K562 (cell line): ENCODE data around the gene ETV3. TPM values are rescaled to one million over a fixed set of nuclear protein-coding genes. Genes with fewer than 3 reads are reported as not detected.
A peak's percentile ranks its signal among the peaks of the same experiment; 100 is the strongest.

Experiments used
- BRD4 ChIP-seq: fragments of 200-600 bp; sonication (generic); IDR thresholded peaks from 2 replicates; pipeline ENCODE4 v1.6.1; 2017; ENCODE audit warnings: inconsistent platforms
- CBFA2T3 ChIP-seq: fragments of 450-650 bp; IDR thresholded peaks from 2 replicates; pipeline ENCODE4 v1.6.1; 2017
- DNMT1 ChIP-seq: fragments of 450-650 bp; IDR thresholded peaks from 2 replicates; pipeline ENCODE4 v1.6.1; 2016; ENCODE audit warnings: antibody characterized with exemption, mild to moderate bottlenecking
- FOXJ2 ChIP-seq: fragments of 200-800 bp; sonication (Bioruptor generic); IDR thresholded peaks from 2 replicates; pipeline ENCODE4 v1.6.1; 2016; ENCODE audit warnings: missing genetic modification characterization, missing compliant biosample characterization
- FOXM1 ChIP-seq, 2 experiments: fragments of 450-650 bp in 1 of 2; sonication (generic) in 1 of 2; formaldehyde crosslinking in 1 of 2; IDR thresholded peaks; 2 replicates each; pipeline versions ENCODE4 v1.6.1 to v1.9.0; 2017 to 2022; ENCODE audit warnings: low read depth in 2 of 2, mild to moderate bottlenecking in 2 of 2, missing genetic modification reagents in 1 of 2, moderate library complexity in 1 of 2
- MED1 ChIP-seq: sonication (generic); formaldehyde crosslinking; IDR thresholded peaks from 2 replicates; pipeline ENCODE4 v1.8.1; 2023; ENCODE audit warnings: missing genetic modification reagents, borderline replicate concordance
- MXI1 ChIP-seq: IDR thresholded peaks from 2 replicates; pipeline ENCODE4 v1.6.1; 2011; ENCODE audit warnings: low read depth, mild to moderate bottlenecking, improper control_type of control experiment, low read length
- NR2C1 ChIP-seq, 2 experiments: fragments of 450-650 bp; IDR thresholded peaks; 2 replicates each; pipeline ENCODE4 v1.6.1; 2017; ENCODE audit warnings: mild to moderate bottlenecking in 2 of 2, antibody characterized with exemption in 1 of 2, inconsistent platforms in 1 of 2, missing compliant biosample characterization in 1 of 2, missing genetic modification characterization in 1 of 2
- POLR2H ChIP-seq: IDR thresholded peaks from 2 replicates; pipeline ENCODE4 v1.6.1; 2016; ENCODE audit warnings: missing genetic modification characterization, low read depth, mild to moderate bottlenecking, control low read depth, missing compliant biosample characterization, moderate library complexity
- RFX1 ChIP-seq: fragments of 450-650 bp; IDR thresholded peaks from 2 replicates; pipeline ENCODE4 v1.6.1; 2016; ENCODE audit warnings: mild to moderate bottlenecking, moderate library complexity
- SUPT5H ChIP-seq: fragments of 450-650 bp; IDR thresholded peaks from 2 replicates; pipeline ENCODE4 v1.6.1; 2016
- XRCC4 ChIP-seq: IDR thresholded peaks from one replicate; pipeline ENCODE4 v1.6.1; 2011; ENCODE audit not compliant: insufficient read depth, insufficient read length; ENCODE audit errors: extremely low read depth
- ZNF12 ChIP-seq: sonication (generic); formaldehyde crosslinking; IDR thresholded peaks from 2 replicates; pipeline ENCODE4 v1.4.0; 2020; ENCODE audit warnings: mild to moderate bottlenecking, missing genetic modification reagents
- ZNF121 ChIP-seq: sonication (generic); formaldehyde crosslinking; conservative IDR thresholded peaks from 2 replicates; pipeline ENCODE4 v1.8.0; 2022; ENCODE audit warnings: missing genetic modification reagents
- ZNF140 ChIP-seq: fragments of 250-450 bp; sonication (Bioruptor Pico); IDR thresholded peaks from 2 replicates; pipeline ENCODE4 v1.8.0; 2021; ENCODE audit warnings: moderate library complexity, mild to moderate bottlenecking, inconsistent platforms
- ZNF324 ChIP-seq: fragments of 250-450 bp; sonication (Bioruptor Pico); IDR thresholded peaks from 2 replicates; pipeline ENCODE4 v1.4.0; 2020; ENCODE audit warnings: mild to moderate bottlenecking
- polyA plus RNA-seq, 8 experiments: library from polyadenylated mRNA; depleted of rRNA in 4 of 8; stranded (reverse) in 5 of 8; unstranded in 3 of 8; fragments of >200 nt; fragmentation: Nextera tagmentation in 2 of 8; fragmentation: Illumina TruSeq in 1 of 8; extraction: Ambion mirVana in 2 of 8; extraction: Trizol in 1 of 8; gene quantifications; 2 replicates each; pipeline versions ENCODE4 v1.2.1 to v1.2.3, GENCODE V29; 2011 to 2014; ENCODE audit warnings: inconsistent platforms in 1 of 8, missing spikeins in 1 of 8
- total RNA-seq, 7 experiments: library from RNA; depleted of rRNA in 6 of 7; stranded (reverse); fragments of >200 nt in 6 of 7; fragmentation: Illumina TruSeq in 2 of 7; extraction: Trizol in 2 of 7; gene quantifications; 2 replicates each; pipeline versions ENCODE4 v1.2.1 to v1.2.3, GENCODE V29; 2011 to 2021; ENCODE audit warnings: low replicate concordance in 1 of 7
- TF ChIP-seq, protein P1 (sequence below): fragments of 450-650 bp; IDR thresholded peaks from 2 replicates; pipeline ENCODE4 v1.6.1; 2018; ENCODE audit warnings: mild to moderate bottlenecking, low read depth; ENCODE audit not compliant: partially characterized antibody
- TF ChIP-seq, protein P2 (sequence below), 3 experiments: IDR thresholded peaks in 2 of 3; conservative IDR thresholded peaks in 1 of 3; 2 replicates each; pipeline ENCODE4 v1.5.1; 2011 to 2012; ENCODE audit warnings: low read length in 3 of 3, mild to moderate bottlenecking in 3 of 3, control low read depth in 2 of 3, improper control_type of control experiment in 1 of 3, inconsistent platforms in 1 of 3, low read depth in 1 of 3, mixed read lengths in 1 of 3, moderate library complexity in 1 of 3; ENCODE audit not compliant: insufficient read depth in 2 of 3
- TF ChIP-seq, protein P3 (sequence below): fragments of 450-650 bp; conservative IDR thresholded peaks from 2 replicates; pipeline ENCODE4 v1.6.1; 2016; ENCODE audit warnings: missing genetic modification characterization, low read depth, mild to moderate bottlenecking, control low read depth, missing compliant biosample characterization

Gene ETV3
- total and polyA plus RNA-seq, 9 of the 15 experiments (the other 6 are each of a cell fraction or from before 2014, with no cell fraction given) = 3.1 to 16.0 (median 9.0) TPM

DNA sequence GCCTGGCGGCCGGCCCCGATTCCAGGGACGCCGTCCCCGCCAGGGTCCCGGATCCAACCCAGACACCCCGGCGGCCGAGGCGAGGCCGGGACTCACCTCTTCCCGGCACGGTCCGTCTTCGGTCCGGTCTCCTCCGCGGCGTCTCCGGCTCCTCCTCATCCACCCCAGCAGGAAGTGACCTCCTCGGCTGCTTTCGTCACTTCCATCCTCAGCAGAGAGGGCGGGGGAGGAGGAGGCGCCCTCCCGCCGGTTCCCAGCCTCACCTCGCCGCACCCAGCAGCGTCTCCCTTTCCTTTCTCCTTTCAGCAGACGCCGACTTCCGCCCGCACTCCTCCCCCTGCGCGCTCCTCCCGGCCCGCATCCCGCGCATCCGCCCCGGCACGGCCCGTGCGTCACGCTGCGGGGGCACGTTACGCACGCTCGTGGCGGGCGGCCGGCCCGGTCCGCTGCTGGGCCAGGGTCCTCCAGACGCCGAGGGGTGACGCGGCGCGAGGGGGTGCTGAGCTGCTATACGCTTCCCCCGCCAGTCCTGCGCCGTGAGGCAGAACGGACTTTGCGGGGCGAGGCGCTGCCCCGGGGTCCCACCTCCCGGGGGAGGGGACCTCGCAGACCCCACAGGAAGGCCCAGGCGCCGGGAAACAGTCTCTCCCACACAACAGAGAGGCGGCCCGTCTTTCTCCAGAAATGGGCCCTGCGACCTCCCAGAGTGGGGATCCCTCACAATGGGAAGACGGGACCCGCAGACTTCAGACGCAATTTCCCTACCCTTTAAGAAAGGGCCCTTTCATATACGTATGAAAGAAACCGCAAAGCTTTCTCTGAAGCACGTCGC is at the start of gene ETV3 (continued):
- TF ChIP-seq CBFA2T3 (0 out of 2 replicates have a peak, but pooled peaks have one; percentile 3), ZNF140 (no peak), FOXJ2 (tag) (no peak), RFX1 (no peak), ZNF121 (CRISPR knock-in tag) (no peak), FOXM1 (IDR thresholded peaks at IDR 0.05; ENCODE audit: low read depth) (no peak), FOXM1 (CRISPR knock-in tag; IDR thresholded peaks at IDR 0.05; ENCODE audit: low read depth) (peak; percentile 91; the same call in 1 of the 2 replicates), DNMT1 (no peak), ZNF324 (CRISPR knock-in tag) (no peak), XRCC4 (no peak), SUPT5H (peak; percentile 82), BRD4 (peak; percentile 70), POLR2H (tag) (peak; percentile 80), MED1 (no peak), ZNF12 (no peak), NR2C1 (IDR thresholded peaks at IDR 0.05) (no peak), NR2C1 (tag; IDR thresholded peaks at IDR 0.05) (peak; percentile 60), MXI1 (no peak)
- TF ChIP-seq, protein P1, sequence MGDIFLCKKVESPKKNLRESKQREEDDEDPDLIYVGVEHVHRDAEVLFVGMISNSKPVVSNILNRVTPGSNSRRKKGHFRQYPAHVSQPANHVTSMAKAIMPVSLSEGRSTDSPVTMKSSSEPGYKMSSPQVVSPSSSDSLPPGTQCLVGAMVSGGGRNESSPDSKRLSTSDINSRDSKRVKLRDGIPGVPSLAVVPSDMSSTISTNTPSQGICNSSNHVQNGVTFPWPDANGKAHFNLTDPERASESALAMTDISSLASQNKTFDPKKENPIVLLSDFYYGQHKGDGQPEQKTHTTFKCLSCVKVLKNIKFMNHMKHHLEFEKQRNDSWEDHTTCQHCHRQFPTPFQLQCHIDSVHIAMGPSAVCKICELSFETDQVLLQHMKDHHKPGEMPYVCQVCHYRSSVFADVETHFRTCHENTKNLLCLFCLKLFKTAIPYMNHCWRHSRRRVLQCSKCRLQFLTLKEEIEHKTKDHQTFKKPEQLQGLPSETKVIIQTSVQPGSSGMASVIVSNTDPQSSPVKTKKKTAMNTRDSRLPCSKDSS = no peak
- TF ChIP-seq, protein P2, sequence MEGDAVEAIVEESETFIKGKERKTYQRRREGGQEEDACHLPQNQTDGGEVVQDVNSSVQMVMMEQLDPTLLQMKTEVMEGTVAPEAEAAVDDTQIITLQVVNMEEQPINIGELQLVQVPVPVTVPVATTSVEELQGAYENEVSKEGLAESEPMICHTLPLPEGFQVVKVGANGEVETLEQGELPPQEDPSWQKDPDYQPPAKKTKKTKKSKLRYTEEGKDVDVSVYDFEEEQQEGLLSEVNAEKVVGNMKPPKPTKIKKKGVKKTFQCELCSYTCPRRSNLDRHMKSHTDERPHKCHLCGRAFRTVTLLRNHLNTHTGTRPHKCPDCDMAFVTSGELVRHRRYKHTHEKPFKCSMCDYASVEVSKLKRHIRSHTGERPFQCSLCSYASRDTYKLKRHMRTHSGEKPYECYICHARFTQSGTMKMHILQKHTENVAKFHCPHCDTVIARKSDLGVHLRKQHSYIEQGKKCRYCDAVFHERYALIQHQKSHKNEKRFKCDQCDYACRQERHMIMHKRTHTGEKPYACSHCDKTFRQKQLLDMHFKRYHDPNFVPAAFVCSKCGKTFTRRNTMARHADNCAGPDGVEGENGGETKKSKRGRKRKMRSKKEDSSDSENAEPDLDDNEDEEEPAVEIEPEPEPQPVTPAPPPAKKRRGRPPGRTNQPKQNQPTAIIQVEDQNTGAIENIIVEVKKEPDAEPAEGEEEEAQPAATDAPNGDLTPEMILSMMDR (IDR thresholded peaks at IDR 0.05 in 2 of 3, conservative IDR thresholded peaks at IDR 0.05 in 1 of 3; ENCODE audit: insufficient read depth in 2 of 3, low read depth in 1 of 3, low read length in 3 of 3) = no peak
- TF ChIP-seq, protein P3, sequence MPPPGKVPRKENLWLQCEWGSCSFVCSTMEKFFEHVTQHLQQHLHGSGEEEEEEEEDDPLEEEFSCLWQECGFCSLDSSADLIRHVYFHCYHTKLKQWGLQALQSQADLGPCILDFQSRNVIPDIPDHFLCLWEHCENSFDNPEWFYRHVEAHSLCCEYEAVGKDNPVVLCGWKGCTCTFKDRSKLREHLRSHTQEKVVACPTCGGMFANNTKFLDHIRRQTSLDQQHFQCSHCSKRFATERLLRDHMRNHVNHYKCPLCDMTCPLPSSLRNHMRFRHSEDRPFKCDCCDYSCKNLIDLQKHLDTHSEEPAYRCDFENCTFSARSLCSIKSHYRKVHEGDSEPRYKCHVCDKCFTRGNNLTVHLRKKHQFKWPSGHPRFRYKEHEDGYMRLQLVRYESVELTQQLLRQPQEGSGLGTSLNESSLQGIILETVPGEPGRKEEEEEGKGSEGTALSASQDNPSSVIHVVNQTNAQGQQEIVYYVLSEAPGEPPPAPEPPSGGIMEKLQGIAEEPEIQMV (tag) = no peak
